K562 (cell line): ENCODE data around the gene UGT2B15. TPM values are rescaled to one million over a fixed set of nuclear protein-coding genes. Genes with fewer than 3 reads are reported as not detected.
"Not testable (repeated sequence)": the region's sequence is repeated elsewhere in the genome, so short reads cannot be mapped to it uniquely, and the experiment has no call there.

Experiments
- ATAC-seq: fragments of 200-7000 bp; cut with Tn5 transposase; 3 replicates; pipeline ENCODE4 v1.9.1; 2020; ENCODE audit warnings: moderate library complexity
- BruUV-seq: library from RNA; stranded (reverse); fragments of 400-500 nt; replicated peaks from 2 replicates; lab custom pipeline; 2021; lab: Mats Ljungman, UMichigan
- CTCF ChIA-PET: fragments of 300-600 bp; formaldehyde crosslinking; extraction: SDS; loops from one replicate; lab custom pipeline; 2021; ENCODE audit warnings: low intra/inter-chr PET ratio; lab: Yijun Ruan, JAX
- POLR2A ChIA-PET: fragments of 300-600, 350-650 bp; sonication (Branson Sonifier 250); formaldehyde crosslinking; extraction: SDS; loops from one replicate; lab custom pipeline; 2021; ENCODE audit warnings: antibody characterized with exemption, inconsistent platforms; lab: Yijun Ruan, JAX
- DNase-seq, 4 experiments: peaks; one replicate each; pipeline versions ENCODE4 v3.0.0 to v3.0.0-alpha.2; 2011 to 2018; ENCODE audit warnings: low spot score in 3 of 4, mixed read lengths in 3 of 4; ENCODE audit errors: extremely low read depth in 1 of 4
- FAIRE-seq: peaks from 2 replicates; lab custom pipeline; 2011; peaks lifted over from hg19 to GRCh38; lab: Jason Lieb, UNC
- H2AFZ ChIP-seq: 2 replicates; pipeline ENCODE4 v1.6.0; 2011; ENCODE audit warnings: low read depth, low read length, control low read depth, inconsistent platforms
- H3K27ac ChIP-seq: fragments of 200-600 bp; 3 replicates; pipeline ENCODE4 v1.8.0; 2011; ENCODE audit warnings: low read depth, mild to moderate bottlenecking, control low read depth, inconsistent platforms, low read length, moderate library complexity, mixed read lengths; ENCODE audit errors: extremely low read depth
- H3K27me3 ChIP-seq, 2 experiments: fragments of 300-600 bp in 1 of 2; 2 replicates in 1 of 2; 3 replicates in 1 of 2; pipeline versions ENCODE4 v1.6.0 to v1.8.0; 2011; ENCODE audit warnings: inconsistent platforms in 2 of 2, low read length in 2 of 2, mild to moderate bottlenecking in 1 of 2, mixed read lengths in 1 of 2, moderate library complexity in 1 of 2; ENCODE audit not compliant: control insufficient read depth in 2 of 2, insufficient read depth in 2 of 2
- H3K36me3 ChIP-seq: fragments of 300-600 bp; 3 replicates; pipeline ENCODE4 v1.8.0; 2011; ENCODE audit warnings: mild to moderate bottlenecking, low read length, inconsistent platforms; ENCODE audit not compliant: control insufficient read depth, insufficient read depth
- H3K4me1 ChIP-seq, 2 experiments: fragments of 200-600 bp in 1 of 2; replicated peaks in 1 of 2; 2 replicates in 1 of 2; 3 replicates in 1 of 2; pipeline versions ENCODE4 v1.5.1 to v1.8.0; 2011; ENCODE audit warnings: inconsistent platforms in 2 of 2, low read length in 2 of 2, mild to moderate bottlenecking in 1 of 2, mixed read lengths in 1 of 2, moderate library complexity in 1 of 2; ENCODE audit not compliant: control insufficient read depth in 2 of 2, insufficient read depth in 2 of 2
- H3K4me2 ChIP-seq: 2 replicates; pipeline ENCODE4 v1.6.1; 2011; ENCODE audit warnings: low read length, control low read depth, inconsistent platforms, mixed read lengths; ENCODE audit not compliant: insufficient read depth
- H3K4me3 ChIP-seq: fragments of 200-600 bp; sonication (generic), shearing (Covaris generic); 2 replicates; pipeline ENCODE4 v1.5.1; 2016; ENCODE audit warnings: control low read depth, inconsistent platforms
- H3K79me2 ChIP-seq: fragments of 200-600 bp; 3 replicates; pipeline ENCODE4 v1.8.0; 2011; ENCODE audit warnings: low read length, inconsistent platforms; ENCODE audit not compliant: control insufficient read depth, insufficient read depth
- H3K9ac ChIP-seq, 2 experiments: 2 replicates each; pipeline versions ENCODE4 v1.6.0 to v1.6.1; 2011; ENCODE audit warnings: low read depth in 2 of 2, low read length in 2 of 2, control low read depth in 1 of 2, inconsistent platforms in 1 of 2, mild to moderate bottlenecking in 1 of 2, mixed read lengths in 1 of 2; ENCODE audit not compliant: insufficient read depth in 1 of 2
- H3K9me1 ChIP-seq: one replicate; pipeline ENCODE4 v1.6.0; 2011; ENCODE audit warnings: inconsistent platforms, mild to moderate bottlenecking, low read length, moderate library complexity; ENCODE audit not compliant: control insufficient read depth, insufficient read depth
- H3K9me3 ChIP-seq: replicated peaks from 2 replicates; pipeline ENCODE4 v1.5.1; 2011; ENCODE audit warnings: low read depth, low read length, inconsistent platforms; ENCODE audit not compliant: control insufficient read depth, insufficient read depth
- H4K20me1 ChIP-seq: replicated peaks from 2 replicates; pipeline ENCODE4 v1.6.1; 2011; ENCODE audit warnings: low read length, inconsistent platforms, mixed read lengths; ENCODE audit not compliant: control insufficient read depth, insufficient read depth
- ZKSCAN3 ChIP-seq: fragments of 250-450 bp; sonication (Bioruptor Pico); IDR thresholded peaks from 2 replicates; pipeline ENCODE4 v1.4.0; 2020
- WGBS: fragments of 100-300 bp; shearing (Covaris generic); methylation state at CpG from one replicate; pipeline ENCODE4 v1.1.6; 2016; ENCODE audit warnings: low coverage, mixed read lengths; ENCODE audit not compliant: insufficient coverage; ENCODE audit errors: missing lambda C conversion rate; 5-methylcytosine and 5-hydroxymethylcytosine counted together
- in situ Hi-C: fragments of 300-500 bp; cut with MboI; formaldehyde crosslinking; loops from 4 replicates; pipeline ENCODE4 v1.15.0; 2018; ENCODE audit warnings: inconsistent platforms, mixed read lengths
- intact Hi-C: fragments of 100-400 bp; cut with micrococcal nuclease; formaldehyde crosslinking; loops from 2 replicates; pipeline ENCODE4 v1.14.2; 2022
- polyA plus RNA-seq, 8 experiments: library from polyadenylated mRNA; depleted of rRNA in 4 of 8; stranded (reverse) in 5 of 8; unstranded in 3 of 8; fragments of >200 nt; fragmentation: Nextera tagmentation in 2 of 8; fragmentation: Illumina TruSeq in 1 of 8; extraction: Ambion mirVana in 2 of 8; extraction: Trizol in 1 of 8; gene quantifications; 2 replicates each; pipeline versions ENCODE4 v1.2.1 to v1.2.3, GENCODE V29; 2011 to 2014; ENCODE audit warnings: inconsistent platforms in 1 of 8, missing spikeins in 1 of 8
- total RNA-seq, 7 experiments: library from RNA; depleted of rRNA in 6 of 7; stranded (reverse); fragments of >200 nt in 6 of 7; fragmentation: Illumina TruSeq in 2 of 7; extraction: Trizol in 2 of 7; gene quantifications; 2 replicates each; pipeline versions ENCODE4 v1.2.1 to v1.2.3, GENCODE V29; 2011 to 2021; ENCODE audit warnings: low replicate concordance in 1 of 7

Gene UGT2B15
- total and polyA plus RNA-seq, 9 of the 15 experiments (the other 6 are each of a cell fraction or from before 2014, with no cell fraction given): 0.06 to 0.16 (median 0.10) TPM; not detected in 6

DNA sequence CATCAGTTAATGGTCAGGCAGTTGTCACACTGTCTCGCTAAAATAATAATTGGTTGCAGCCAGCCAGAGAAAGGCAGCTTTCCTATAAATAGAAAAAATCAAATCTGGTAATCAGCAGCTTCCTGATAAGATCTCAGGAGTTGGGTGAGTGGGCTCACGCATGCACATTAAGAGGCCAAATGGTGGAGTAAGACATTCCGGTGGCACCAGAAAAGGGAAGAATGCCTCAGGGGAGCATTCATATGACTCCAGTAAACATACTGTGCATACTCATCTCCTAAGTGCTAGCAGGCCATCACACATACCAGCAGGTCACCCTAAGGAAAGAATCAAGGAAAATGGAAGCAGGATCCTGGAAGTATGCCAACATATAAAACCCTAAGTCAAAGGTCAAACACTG is 40.1 kb downstream of the UGT2B15 start:
- TF ChIP-seq ZKSCAN3: no peak
- POLR2A ChIA-PET: no interaction called here
- Histone ChIP-seq H3K4me3 (no peak overlapping the region), H3K4me1 (no peaks in the 10 kb centered on the region), H3K9me1 (no peaks in the 10 kb centered on the region), H3K79me2 (no peaks in the 10 kb centered on the region), H2AFZ (no peak overlapping the region), H3K9ac (no peak overlapping the region), H3K27ac (no peak overlapping the region), H3K36me3 (no peaks in the 10 kb centered on the region), H3K4me2 (no peak overlapping the region), H3K9me3 (no peaks in the 10 kb centered on the region), H4K20me1 (no peaks in the 10 kb centered on the region), H3K27me3 (no peaks in the 10 kb centered on the region)
- in situ Hi-C loops (no loop called here), intact Hi-C loops (no loop called here)
- CTCF ChIA-PET: no interaction called here
- ATAC-seq (no peak), DNase-seq (no peak), FAIRE-seq (no peak)
- WGBS: 8% methylated on average over 3 of the region's 3 CpGs
- BruUV-seq: no TSS peak

DNA sequence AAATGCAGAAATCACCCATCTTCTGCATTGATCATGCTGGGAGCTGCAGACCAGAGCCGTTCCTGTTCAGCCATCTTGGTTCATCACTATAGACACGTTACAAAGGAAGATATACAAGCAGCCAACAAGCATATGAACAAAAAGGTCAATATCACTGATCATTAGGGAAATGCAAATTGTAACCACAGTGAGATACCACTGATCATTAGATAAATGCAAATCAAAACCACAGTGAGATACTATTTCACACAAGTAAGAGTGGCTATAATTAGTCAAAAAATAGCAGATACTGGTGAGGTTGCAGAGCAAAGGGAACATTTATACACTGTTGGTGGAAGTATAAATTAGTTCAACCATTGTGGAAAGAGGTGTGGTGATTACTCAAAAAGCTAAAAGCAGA is 47.7 kb downstream of the UGT2B15 start:
- POLR2A ChIA-PET, BruUV-seq, ATAC-seq, CTCF ChIA-PET, H3K4me1 ChIP-seq, intact Hi-C loops, H2AFZ ChIP-seq, H3K27me3 ChIP-seq, H3K36me3 ChIP-seq, H3K9ac ChIP-seq, DNase-seq, H3K9me1 ChIP-seq, FAIRE-seq, H4K20me1 ChIP-seq, H3K27ac ChIP-seq, H3K4me2 ChIP-seq, H3K79me2 ChIP-seq, in situ Hi-C loops, H3K4me3 ChIP-seq, H3K9me3 ChIP-seq: not testable (repeated sequence)
- 0% methylated on average over 2 of the region's 2 CpGs for WGBS
